ENCODE results near the gene AGK.
"Not testable (repeated sequence)": the region's sequence is repeated elsewhere in the genome, so short reads cannot be mapped to it uniquely, and the experiment has no call there.

The AGK gene

GRCh38 chr7:141674171-141674671 lies 123.0 kb downstream of the AGK start:
- no peak for DNase-seq (ENCODE audit: low read depth in 3 of 3, low spot score in 1 of 3)

- DNase-seq (ENCODE audit: low read depth in 3 of 3, low spot score in 1 of 3) = no peak
Observed at GRCh38 chr7:141674702-141675101, 123.5 kb downstream of the AGK start.

GRCh38 chr7:141675436-141676215 lies 124.4 kb downstream of the AGK start:
- DNase-seq (ENCODE audit: low read depth in 3 of 3, low spot score in 1 of 3) = no peak

GRCh38 chr7:141676618-141677017 lies 125.4 kb downstream of the AGK start:
- DNase-seq (ENCODE audit: low read depth in 3 of 3, low spot score in 1 of 3) = no peak

GRCh38 chr7:141679014-141679413 lies 127.8 kb downstream of the AGK start:
- no peak for DNase-seq (ENCODE audit: low read depth in 3 of 3, low spot score in 1 of 3)

GRCh38 chr7:141685285-141686023 lies 134.2 kb downstream of the AGK start:
- no peak for DNase-seq (ENCODE audit: low read depth in 3 of 3, low spot score in 1 of 3)

GRCh38 chr7:141686074-141686473 lies 134.9 kb downstream of the AGK start:
- no peak for DNase-seq (ENCODE audit: low read depth in 3 of 3, low spot score in 1 of 3)

GRCh38 chr7:141686670-141687069 lies 135.5 kb downstream of the AGK start:
- DNase-seq (ENCODE audit: low read depth in 3 of 3, low spot score in 1 of 3) = no peak

- no peak for DNase-seq (ENCODE audit: low read depth in 3 of 3, low spot score in 1 of 3)
Observed at GRCh38 chr7:141688043-141688442, 136.8 kb downstream of the AGK start.

- not testable (repeated sequence) for DNase-seq (ENCODE audit: low read depth in 3 of 3, low spot score in 1 of 3)
Observed at GRCh38 chr7:141689072-141689825, 138.0 kb downstream of the AGK start.

GRCh38 chr7:141691540-141691939 lies 140.3 kb downstream of the AGK start:
- DNase-seq (ENCODE audit: low read depth in 3 of 3, low spot score in 1 of 3) = no peak

- no peak for DNase-seq (ENCODE audit: low read depth in 3 of 3, low spot score in 1 of 3)
Observed at GRCh38 chr7:141691961-141692360, 140.8 kb downstream of the AGK start.

GRCh38 chr7:141693082-141693481 lies 141.9 kb downstream of the AGK start:
- DNase-seq (ENCODE audit: low read depth in 3 of 3, low spot score in 1 of 3) = no peak

- DNase-seq (ENCODE audit: low read depth in 3 of 3, low spot score in 1 of 3) = no peak
Observed at GRCh38 chr7:141695803-141696289, 144.6 kb downstream of the AGK start.

GRCh38 chr7:141696348-141696747 lies 145.1 kb downstream of the AGK start:
- DNase-seq (ENCODE audit: low read depth in 3 of 3, low spot score in 1 of 3) = no peak

- DNase-seq (ENCODE audit: low read depth in 3 of 3, low spot score in 1 of 3) = no peak
Observed at GRCh38 chr7:141697211-141697871, 146.1 kb downstream of the AGK start.

- no peak for DNase-seq (ENCODE audit: low read depth in 3 of 3, low spot score in 1 of 3)
Observed at GRCh38 chr7:141698247-141699015, 147.2 kb downstream of the AGK start.

GRCh38 chr7:141699860-141700259 lies 148.7 kb downstream of the AGK start:
- no peak for DNase-seq (ENCODE audit: low read depth in 3 of 3, low spot score in 1 of 3)

- no peak for DNase-seq (ENCODE audit: low read depth in 3 of 3, low spot score in 1 of 3)
Observed at GRCh38 chr7:141700296-141700847, 149.2 kb downstream of the AGK start.

GRCh38 chr7:141700848-141701371 lies 149.7 kb downstream of the AGK start:
- DNase-seq (ENCODE audit: low read depth in 3 of 3, low spot score in 1 of 3) = no peak

All from stimulated activated CD4-positive, alpha-beta T cell treated with anti-CD3 and anti-CD28 coated beads, TNF-alpha, amount 100 ng/mL, for 1 hour (primary cell).